WTC11 (cell line): ENCODE results near the gene CAMK1. TPM values are rescaled to one million over a fixed set of nuclear protein-coding genes. Genes with fewer than 3 reads are reported as not detected.

Source experiments
- ATAC-seq: fragments of 200-7000 bp; cut with Tn5 transposase; 2 replicates; pipeline ENCODE4 v1.10.0; 2021; ENCODE audit warnings: mild to moderate bottlenecking, moderate library complexity
- CTCF ChIA-PET: fragments of 300-600 bp; sonication (Branson Sonifier 250); formaldehyde crosslinking; loops from one replicate; lab custom pipeline; 2021; ENCODE audit warnings: antibody characterized with exemption; lab: Charles Lee
- POLR2A ChIA-PET: fragments of 350-600 bp; sonication (Branson Sonifier 250); formaldehyde crosslinking; loops from one replicate; lab custom pipeline; 2021; ENCODE audit warnings: antibody characterized with exemption; lab: Charles Lee
- DNase-seq: peaks from one replicate; pipeline ENCODE4 v3.0.0; 2021; ENCODE audit warnings: low spot score
- H3K27ac Mint-ChIP-seq: 2 replicates; pipeline ENCODE4 v1.8.0; 2021; ENCODE audit warnings: mixed read lengths
- H3K27me3 Mint-ChIP-seq: 2 replicates; pipeline ENCODE4 v1.8.0; 2021; ENCODE audit warnings: low read depth, mild to moderate bottlenecking, moderate library complexity, mixed read lengths
- H3K36me3 Mint-ChIP-seq: 2 replicates; pipeline ENCODE4 v1.8.0; 2021; ENCODE audit warnings: mixed read lengths
- H3K4me1 Mint-ChIP-seq: 2 replicates; pipeline ENCODE4 v1.8.0; 2022; ENCODE audit warnings: mixed read lengths
- H3K4me3 Mint-ChIP-seq: 2 replicates; pipeline ENCODE4 v1.8.0; 2021; ENCODE audit warnings: mild to moderate bottlenecking, moderate library complexity, mixed read lengths
- H3K9me3 Mint-ChIP-seq: 2 replicates; pipeline ENCODE4 v1.8.0; 2021; ENCODE audit warnings: mixed read lengths
- ARID4B ChIP-seq: sonication (generic); formaldehyde crosslinking; IDR thresholded peaks from 2 replicates; pipeline ENCODE4 v1.8.0; 2023; ENCODE audit warnings: missing genetic modification reagents, mild to moderate bottlenecking, borderline replicate concordance
- CDX4 ChIP-seq: fragments of 250-450 bp; sonication (Bioruptor Pico); IDR thresholded peaks from 2 replicates; pipeline ENCODE4 v1.9.0; 2021; ENCODE audit warnings: moderate library complexity, mild to moderate bottlenecking, inconsistent platforms, borderline replicate concordance
- E2F4 ChIP-seq: sonication (generic); formaldehyde crosslinking; IDR thresholded peaks from 2 replicates; pipeline ENCODE4 v1.8.1; 2022; ENCODE audit warnings: low read depth, mild to moderate bottlenecking, moderate library complexity, missing genetic modification reagents, borderline replicate concordance
- ELF4 ChIP-seq: sonication (generic); formaldehyde crosslinking; IDR thresholded peaks from 2 replicates; pipeline ENCODE4 v1.8.1; 2022; ENCODE audit warnings: low read depth, mild to moderate bottlenecking, moderate library complexity, missing genetic modification reagents
- EMX1 ChIP-seq: fragments of 250-450 bp; sonication (Bioruptor Pico); IDR thresholded peaks from 2 replicates; pipeline ENCODE4 v1.8.0; 2021; ENCODE audit warnings: mild to moderate bottlenecking
- FOXK1 ChIP-seq: sonication (generic); formaldehyde crosslinking; IDR thresholded peaks from 2 replicates; pipeline ENCODE4 v1.8.0; 2022; ENCODE audit warnings: mild to moderate bottlenecking, moderate library complexity, missing genetic modification reagents
- FOXP4 ChIP-seq: sonication (generic); formaldehyde crosslinking; IDR thresholded peaks from 2 replicates; pipeline ENCODE4 v1.8.0; 2022; ENCODE audit warnings: mild to moderate bottlenecking, missing genetic modification reagents
- GABPB1 ChIP-seq: sonication (generic); formaldehyde crosslinking; IDR thresholded peaks from 2 replicates; pipeline ENCODE4 v1.8.1; 2023; ENCODE audit warnings: mild to moderate bottlenecking, missing genetic modification reagents
- HMGA2 ChIP-seq: fragments of 250-450 bp; sonication (Bioruptor Pico); IDR thresholded peaks from 2 replicates; pipeline ENCODE4 v1.4.0; 2021; ENCODE audit warnings: mild to moderate bottlenecking, moderate library complexity
- IRF2 ChIP-seq: sonication (generic); formaldehyde crosslinking; IDR thresholded peaks from 2 replicates; pipeline ENCODE4 v1.8.0; 2022; ENCODE audit warnings: low read depth, missing genetic modification reagents, borderline replicate concordance
- OVOL2 ChIP-seq: fragments of 250-450 bp; sonication (Bioruptor Pico); IDR thresholded peaks from 2 replicates; pipeline ENCODE4 v1.9.0; 2021; ENCODE audit warnings: mild to moderate bottlenecking, borderline replicate concordance
- SMAD3 ChIP-seq: sonication (generic); formaldehyde crosslinking; IDR thresholded peaks from 2 replicates; pipeline ENCODE4 v1.8.0; 2022; ENCODE audit warnings: missing genetic modification reagents, mild to moderate bottlenecking, borderline replicate concordance
- TEAD4 ChIP-seq: sonication (generic); formaldehyde crosslinking; IDR thresholded peaks from 2 replicates; pipeline ENCODE4 v1.8.0; 2022; ENCODE audit warnings: mild to moderate bottlenecking, missing genetic modification reagents
- TP53 ChIP-seq: sonication (generic); formaldehyde crosslinking; IDR thresholded peaks from 2 replicates; pipeline ENCODE4 v1.8.1; 2023; ENCODE audit warnings: mild to moderate bottlenecking, missing genetic modification reagents
- ZBTB43 ChIP-seq: sonication (generic); formaldehyde crosslinking; IDR thresholded peaks from 2 replicates; pipeline ENCODE4 v1.8.1; 2023; ENCODE audit warnings: mild to moderate bottlenecking, missing genetic modification reagents
- ZNF138 ChIP-seq: sonication (generic); formaldehyde crosslinking; conservative IDR thresholded peaks from 2 replicates; pipeline ENCODE4 v1.8.1; 2022; ENCODE audit warnings: mild to moderate bottlenecking, moderate library complexity, missing genetic modification reagents
- ZNF263 ChIP-seq: sonication (generic); formaldehyde crosslinking; IDR thresholded peaks from 2 replicates; pipeline ENCODE4 v1.8.1; 2022; ENCODE audit warnings: low read depth, mild to moderate bottlenecking, moderate library complexity, missing genetic modification reagents
- ZNF416 ChIP-seq: fragments of 250-450 bp; sonication (Bioruptor Pico); IDR thresholded peaks from 2 replicates; pipeline ENCODE4 v1.9.0; 2021; ENCODE audit warnings: mild to moderate bottlenecking, inconsistent platforms
- total RNA-seq: library from RNA; stranded (reverse); gene quantifications from 3 replicates; pipeline ENCODE4 v1.2.3, GENCODE V29; 2021
- TF ChIP-seq, protein P1 (sequence below): fragments of 250-450 bp; sonication (Bioruptor Pico); IDR thresholded peaks from 2 replicates; pipeline ENCODE4 v2.1.2; 2022; ENCODE audit warnings: mild to moderate bottlenecking, moderate library complexity
- TF ChIP-seq, protein P2 (sequence below): fragments of 250-450 bp; sonication (Bioruptor Pico); IDR thresholded peaks from 2 replicates; pipeline ENCODE4 v1.9.0; 2021; ENCODE audit warnings: mild to moderate bottlenecking
- TF ChIP-seq, protein P3 (sequence below): sonication (generic); formaldehyde crosslinking; IDR thresholded peaks from 2 replicates; pipeline ENCODE4 v1.8.1; 2023; ENCODE audit warnings: mild to moderate bottlenecking, missing genetic modification reagents, borderline replicate concordance

The CAMK1 gene
- total RNA-seq, 1 experiment from 2014 or later = 3.1 TPM

DNA sequence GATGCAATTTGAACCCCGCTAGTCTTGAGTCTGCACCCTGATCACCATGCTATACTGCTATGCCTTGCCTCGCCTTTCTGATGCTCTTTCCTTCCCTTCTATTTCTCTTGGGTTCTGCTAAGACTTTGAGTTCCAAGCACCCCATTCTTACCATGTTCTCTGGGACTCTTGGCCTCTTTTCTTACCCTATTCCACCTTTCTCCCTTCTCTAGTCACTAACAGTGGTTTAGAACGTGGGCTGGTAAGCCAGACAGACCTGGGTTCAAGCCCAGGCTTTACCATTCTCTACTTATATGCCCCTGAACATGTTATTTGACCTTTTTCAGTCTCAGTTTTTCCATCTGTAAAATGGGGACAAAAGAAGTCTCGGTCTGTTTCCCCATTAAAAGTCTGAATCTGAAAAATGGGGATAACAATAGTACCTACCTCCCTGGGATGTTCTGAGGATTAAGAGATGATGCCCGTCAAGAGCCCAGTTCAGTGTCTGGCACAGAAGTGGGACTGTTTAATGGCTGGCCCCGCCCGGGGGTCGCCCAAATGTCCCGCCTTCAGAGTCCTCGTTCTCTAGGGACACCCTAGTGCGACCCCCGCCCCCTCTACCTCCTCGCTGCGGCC is 22.1 kb upstream of the CAMK1 start (continued):
- TF ChIP-seq CDX4 (CRISPR knock-in tag) = no peak
- no peak for TF ChIP-seq E2F4
- TF ChIP-seq, protein P1, sequence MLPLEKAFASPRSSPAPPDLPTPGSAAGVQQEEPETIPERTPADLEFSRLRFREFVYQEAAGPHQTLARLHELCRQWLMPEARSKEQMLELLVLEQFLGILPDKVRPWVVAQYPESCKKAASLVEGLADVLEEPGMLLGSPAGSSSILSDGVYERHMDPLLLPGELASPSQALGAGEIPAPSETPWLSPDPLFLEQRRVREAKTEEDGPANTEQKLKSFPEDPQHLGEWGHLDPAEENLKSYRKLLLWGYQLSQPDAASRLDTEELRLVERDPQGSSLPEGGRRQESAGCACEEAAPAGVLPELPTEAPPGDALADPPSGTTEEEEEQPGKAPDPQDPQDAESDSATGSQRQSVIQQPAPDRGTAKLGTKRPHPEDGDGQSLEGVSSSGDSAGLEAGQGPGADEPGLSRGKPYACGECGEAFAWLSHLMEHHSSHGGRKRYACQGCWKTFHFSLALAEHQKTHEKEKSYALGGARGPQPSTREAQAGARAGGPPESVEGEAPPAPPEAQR (CRISPR knock-in tag) = no peak
- TF ChIP-seq ARID4B (CRISPR knock-in tag) = peak; percentile 60; the same call in 1 of the 2 replicates
- TF ChIP-seq, protein P2, sequence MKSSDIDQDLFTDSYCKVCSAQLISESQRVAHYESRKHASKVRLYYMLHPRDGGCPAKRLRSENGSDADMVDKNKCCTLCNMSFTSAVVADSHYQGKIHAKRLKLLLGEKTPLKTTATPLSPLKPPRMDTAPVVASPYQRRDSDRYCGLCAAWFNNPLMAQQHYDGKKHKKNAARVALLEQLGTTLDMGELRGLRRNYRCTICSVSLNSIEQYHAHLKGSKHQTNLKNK (CRISPR knock-in tag) = no peak
- 0 out of 2 replicates have a peak, but pooled peaks have one; percentile 7 for TF ChIP-seq ZNF416 (CRISPR knock-in tag)
- TF ChIP-seq HMGA2 (CRISPR knock-in tag) = no peak
- no peak for TF ChIP-seq FOXK1 (CRISPR knock-in tag)
- TF ChIP-seq TP53 (CRISPR knock-in tag) = no peak

GRCh38 chr3:9791127-9791526 is 21.4 kb upstream of the CAMK1 start:
- H3K4me3 Mint-ChIP-seq = peak overlapping the region; percentile 94
- DNase-seq (no peak), ATAC-seq (no peak)
- H3K9me3 Mint-ChIP-seq = no peaks in the 10 kb centered on the region
- H3K27ac Mint-ChIP-seq = no peak overlapping the region
- peaks cover 18% of the 10 kb centered on the region for H3K4me1 Mint-ChIP-seq
- no peaks in the 10 kb centered on the region; the same call in 1 of the 2 replicates for H3K27me3 Mint-ChIP-seq
- POLR2A ChIA-PET = no interaction called here
- H3K36me3 Mint-ChIP-seq = peaks cover 47% of the 10 kb centered on the region
- CTCF ChIA-PET = interaction anchor here (0.5 to 1.2 kb wide), 2 partner anchors 64 to 67 kb away, joined by 4 to 5 read pairs; no protein-coding TSS in a partner anchor
- TF ChIP-seq EMX1 (CRISPR knock-in tag) (no peak), ZNF138 (no peak), GABPB1 (no peak), ZBTB43 (CRISPR knock-in tag) (no peak), SMAD3 (no peak), FOXP4 (CRISPR knock-in tag) (no peak), TEAD4 (no peak), OVOL2 (CRISPR knock-in tag) (no peak), IRF2 (no peak), ELF4 (CRISPR knock-in tag) (no peak), ZNF263 (no peak)
- TF ChIP-seq, protein P3, sequence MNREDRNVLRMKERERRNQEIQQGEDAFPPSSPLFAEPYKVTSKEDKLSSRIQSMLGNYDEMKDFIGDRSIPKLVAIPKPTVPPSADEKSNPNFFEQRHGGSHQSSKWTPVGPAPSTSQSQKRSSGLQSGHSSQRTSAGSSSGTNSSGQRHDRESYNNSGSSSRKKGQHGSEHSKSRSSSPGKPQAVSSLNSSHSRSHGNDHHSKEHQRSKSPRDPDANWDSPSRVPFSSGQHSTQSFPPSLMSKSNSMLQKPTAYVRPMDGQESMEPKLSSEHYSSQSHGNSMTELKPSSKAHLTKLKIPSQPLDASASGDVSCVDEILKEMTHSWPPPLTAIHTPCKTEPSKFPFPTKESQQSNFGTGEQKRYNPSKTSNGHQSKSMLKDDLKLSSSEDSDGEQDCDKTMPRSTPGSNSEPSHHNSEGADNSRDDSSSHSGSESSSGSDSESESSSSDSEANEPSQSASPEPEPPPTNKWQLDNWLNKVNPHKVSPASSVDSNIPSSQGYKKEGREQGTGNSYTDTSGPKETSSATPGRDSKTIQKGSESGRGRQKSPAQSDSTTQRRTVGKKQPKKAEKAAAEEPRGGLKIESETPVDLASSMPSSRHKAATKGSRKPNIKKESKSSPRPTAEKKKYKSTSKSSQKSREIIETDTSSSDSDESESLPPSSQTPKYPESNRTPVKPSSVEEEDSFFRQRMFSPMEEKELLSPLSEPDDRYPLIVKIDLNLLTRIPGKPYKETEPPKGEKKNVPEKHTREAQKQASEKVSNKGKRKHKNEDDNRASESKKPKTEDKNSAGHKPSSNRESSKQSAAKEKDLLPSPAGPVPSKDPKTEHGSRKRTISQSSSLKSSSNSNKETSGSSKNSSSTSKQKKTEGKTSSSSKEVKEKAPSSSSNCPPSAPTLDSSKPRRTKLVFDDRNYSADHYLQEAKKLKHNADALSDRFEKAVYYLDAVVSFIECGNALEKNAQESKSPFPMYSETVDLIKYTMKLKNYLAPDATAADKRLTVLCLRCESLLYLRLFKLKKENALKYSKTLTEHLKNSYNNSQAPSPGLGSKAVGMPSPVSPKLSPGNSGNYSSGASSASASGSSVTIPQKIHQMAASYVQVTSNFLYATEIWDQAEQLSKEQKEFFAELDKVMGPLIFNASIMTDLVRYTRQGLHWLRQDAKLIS (CRISPR knock-in tag) = no peak
